Muscle of leg (tissue), 16 donors: Measurements from ENCODE around the gene NDUFA3. TPM values are rescaled to one million over a fixed set of nuclear protein-coding genes. Genes with fewer than 3 reads are reported as not detected.

ENCODE experiments used
- DNase-seq: peaks from one replicate; pipeline ENCODE4 v3.0.0; 2013
- H3K27ac ChIP-seq: one replicate; pipeline ENCODE4 v1.5.1; 2013; ENCODE audit warnings: mild to moderate bottlenecking, low read length, control low read depth
- H3K27me3 ChIP-seq: one replicate; pipeline ENCODE4 v1.6.1; 2013; ENCODE audit warnings: low read length; ENCODE audit not compliant: control insufficient read depth, insufficient read depth
- H3K36me3 ChIP-seq: one replicate; pipeline ENCODE4 v1.6.1; 2013; ENCODE audit warnings: low read length; ENCODE audit not compliant: control insufficient read depth, insufficient read depth
- H3K4me1 ChIP-seq: one replicate; pipeline ENCODE4 v1.6.1; 2013; ENCODE audit warnings: low read length; ENCODE audit not compliant: control insufficient read depth, insufficient read depth
- H3K4me3 ChIP-seq: one replicate; pipeline ENCODE4 v1.5.1; 2013; ENCODE audit warnings: low read length, control low read depth
- H3K9me3 ChIP-seq: replicated peaks from 2 replicates; pipeline ENCODE4 v1.6.1; 2013; ENCODE audit warnings: low read depth, low read length; ENCODE audit not compliant: control insufficient read depth
- WGBS: methylation state at CpG from one replicate; pipeline ENCODE4 v1.1.5; 2013; ENCODE audit warnings: missing lambda C conversion rate; ENCODE audit not compliant: insufficient coverage; 5-methylcytosine and 5-hydroxymethylcytosine counted together
- long read RNA-seq, 11 donors: transcript quantifications; one replicate each; lab custom pipeline, GENCODE V29; 2026
- polyA plus RNA-seq, 8 donors: library from polyadenylated mRNA; unstranded; fragments of 120-200 nt; gene quantifications; one replicate each; pipeline versions ENCODE4 v1.2.1 to v1.2.3, GENCODE V29; 2013; ENCODE audit warnings: inconsistent platforms in 1 of 8, low replicate concordance in 1 of 8; ENCODE audit not compliant: insufficient read length in 8 of 8, insufficient read depth in 1 of 8
- total RNA-seq: library from RNA; stranded (reverse); fragments of 120-200 nt; gene quantifications from one replicate; pipeline ENCODE4 v1.2.4, GENCODE V29; 2013

The NDUFA3 gene
- total RNA-seq (167 TPM), polyA plus RNA-seq (100 to 1,000 TPM in 6 of 8 donors, 10 to 100 TPM in 2; 89.3 to 124 (median 105) TPM)
- long read RNA-seq, donor 1, transcript NDUFA3-214 (4 exons, 963 nt) = major isoform, 34 of 50 reads
- long read RNA-seq, donor 1, partial matches to known transcripts = 5 of 50 reads
- long read RNA-seq, donor 1, other reads (novel, unspliced or antisense) = 6 of 50 reads
- long read RNA-seq, donor 2, transcript NDUFA3-214 (4 exons, 963 nt) = major isoform, 14 of 16 reads
- long read RNA-seq, donor 2, partial matches to known transcripts = 0 of 16 reads
- long read RNA-seq, donor 2, other reads (novel, unspliced or antisense) = 0 of 16 reads
- long read RNA-seq, donor 3, transcript NDUFA3-214 (4 exons, 963 nt) = major isoform, 52 of 99 reads
- long read RNA-seq, donor 3, transcript NDUFA3-213 (3 exons, 541 nt) = minor isoform, 12 of 99 reads
- long read RNA-seq, donor 3, partial matches to known transcripts = 32 of 99 reads
- long read RNA-seq, donor 3, other reads (novel, unspliced or antisense) = 0 of 99 reads
- long read RNA-seq, donor 4, transcript NDUFA3-214 (4 exons, 963 nt) = major isoform, 69 of 85 reads
- long read RNA-seq, donor 4, transcript NDUFA3-213 (3 exons, 541 nt) = minor isoform, 14 of 85 reads
- long read RNA-seq, donor 4, partial matches to known transcripts = 0 of 85 reads
- long read RNA-seq, donor 4, other reads (novel, unspliced or antisense) = 0 of 85 reads
- long read RNA-seq, donor 5, transcript NDUFA3-214 (4 exons, 963 nt) = major isoform, 138 of 176 reads
- long read RNA-seq, donor 5, transcript NDUFA3-213 (3 exons, 541 nt) = minor isoform, 26 of 176 reads
- long read RNA-seq, donor 5, partial matches to known transcripts = 6 of 176 reads
- long read RNA-seq, donor 5, other reads (novel, unspliced or antisense) = 0 of 176 reads
- long read RNA-seq, donor 6, transcript NDUFA3-214 (4 exons, 963 nt) = major isoform, 154 of 212 reads
- long read RNA-seq, donor 6, transcript NDUFA3-213 (3 exons, 541 nt) = minor isoform, 35 of 212 reads
- long read RNA-seq, donor 6, transcript NDUFA3-202 (5 exons, 435 nt) = minor isoform, 6 of 212 reads
- long read RNA-seq, donor 6, partial matches to known transcripts = 7 of 212 reads
- long read RNA-seq, donor 6, other reads (novel, unspliced or antisense) = 5 of 212 reads
- long read RNA-seq, donor 7, transcript NDUFA3-213 (3 exons, 541 nt) = minor isoform, 27 of 164 reads
- long read RNA-seq, donor 7, transcript NDUFA3-214 (4 exons, 963 nt) = major isoform, 118 of 164 reads
- long read RNA-seq, donor 7, partial matches to known transcripts = 12 of 164 reads
- long read RNA-seq, donor 7, other reads (novel, unspliced or antisense) = 0 of 164 reads
- long read RNA-seq, donor 8, transcript NDUFA3-214 (4 exons, 963 nt) = major isoform, 82 of 125 reads
- long read RNA-seq, donor 8, transcript NDUFA3-213 (3 exons, 541 nt) = minor isoform, 13 of 125 reads
- long read RNA-seq, donor 8, partial matches to known transcripts = 24 of 125 reads
- long read RNA-seq, donor 8, other reads (novel, unspliced or antisense) = 6 of 125 reads
- long read RNA-seq, donor 9, transcript NDUFA3-213 (3 exons, 541 nt) = minor isoform, 17 of 122 reads
- long read RNA-seq, donor 9, transcript NDUFA3-214 (4 exons, 963 nt) = major isoform, 91 of 122 reads
- long read RNA-seq, donor 9, partial matches to known transcripts = 6 of 122 reads
- long read RNA-seq, donor 9, other reads (novel, unspliced or antisense) = 0 of 122 reads
- long read RNA-seq, donor 10, transcript NDUFA3-202 (5 exons, 435 nt) = minor isoform, 7 of 181 reads
- long read RNA-seq, donor 10, transcript NDUFA3-214 (4 exons, 963 nt) = major isoform, 125 of 181 reads
- long read RNA-seq, donor 10, transcript NDUFA3-213 (3 exons, 541 nt) = minor isoform, 35 of 181 reads
- long read RNA-seq, donor 10, partial matches to known transcripts = 13 of 181 reads
- long read RNA-seq, donor 10, other reads (novel, unspliced or antisense) = 0 of 181 reads
- long read RNA-seq, donor 11, transcript NDUFA3-214 (4 exons, 963 nt) = major isoform, 106 of 133 reads
- long read RNA-seq, donor 11, transcript NDUFA3-213 (3 exons, 541 nt) = minor isoform, 22 of 133 reads
- long read RNA-seq, donor 11, partial matches to known transcripts = 0 of 133 reads
- long read RNA-seq, donor 11, other reads (novel, unspliced or antisense) = 0 of 133 reads

- H3K4me1 ChIP-seq = peaks cover 7% of the 10 kb centered on the region
- DNase-seq = peak; percentile 100
- H3K27me3 ChIP-seq = no peaks in the 10 kb centered on the region
- H3K36me3 ChIP-seq = peaks cover 27% of the 10 kb centered on the region
- under 1% methylated on average over 49 of the region's 54 CpGs for WGBS
- no peaks in the 10 kb centered on the region for H3K9me3 ChIP-seq
- H3K27ac ChIP-seq = no peak within 1 kb of the TSS
- H3K4me3 ChIP-seq = peak within 1 kb of the TSS; percentile 89
These were observed at the start of gene NDUFA3 for GRCh38 chr19:54102421-54103169. Gene NDUFA3, plus strand, starts transcription at chr19:54102855. Its CDS starts 24 bp downstream, at chr19:54102879.

- H3K27ac ChIP-seq = no peak overlapping the region
- no peaks in the 10 kb centered on the region for H3K36me3 ChIP-seq
- no peaks in the 10 kb centered on the region for H3K4me1 ChIP-seq
- DNase-seq = peak; percentile 1
- H3K9me3 ChIP-seq = no peaks in the 10 kb centered on the region
- H3K27me3 ChIP-seq = no peaks in the 10 kb centered on the region
- WGBS = 67% methylated on average over 9 of the region's 9 CpGs
- H3K4me3 ChIP-seq = no peak overlapping the region
These were observed 40.0 kb upstream of the NDUFA3 start for GRCh38 chr19:54062643-54063042.

- DNase-seq = no peak
- Histone ChIP-seq H3K27me3 (no peaks in the 10 kb centered on the region), H3K27ac (no peak within 1 kb of the TSS), H3K36me3 (no peaks in the 10 kb centered on the region), H3K4me3 (no peak within 1 kb of the TSS), H3K4me1 (no peaks in the 10 kb centered on the region), H3K9me3 (no peaks in the 10 kb centered on the region)
- 62% methylated on average over 23 of the region's 34 CpGs for WGBS
These were observed 39.1 kb upstream of the NDUFA3 start, which contains the start of gene VSTM1 for GRCh38 chr19:54063350-54064116. Gene VSTM1, minus strand, starts transcription at chr19:54063897. Its CDS starts 120 bp downstream, at chr19:54063777.

- WGBS = 61% methylated on average over 5 of the region's 5 CpGs
These were observed 33.2 kb upstream of the NDUFA3 start for GRCh38 chr19:54069470-54069869.

GRCh38 chr19:54073829-54074228 lies 28.8 kb upstream of the NDUFA3 start:
- WGBS = 86% methylated on average over 7 of the region's 10 CpGs
- H3K4me3 ChIP-seq = no peak overlapping the region
- DNase-seq = no peak

More at GRCh38 chr19:54069470-54069869, 33.2 kb upstream of the NDUFA3 start:
- H3K36me3 ChIP-seq = no peaks in the 10 kb centered on the region
- no peak for DNase-seq
- H3K27ac ChIP-seq = no peak overlapping the region
- H3K4me3 ChIP-seq = no peak overlapping the region
- no peaks in the 10 kb centered on the region for H3K4me1 ChIP-seq
- H3K27me3 ChIP-seq = no peaks in the 10 kb centered on the region
- H3K9me3 ChIP-seq = peaks cover 2% of the 10 kb centered on the region

GRCh38 chr19:54074851-54075250 lies 27.8 kb upstream of the NDUFA3 start:
- Histone ChIP-seq H3K9me3 (peaks cover under 1% of the 10 kb centered on the region), H3K4me1 (no peaks in the 10 kb centered on the region), H3K4me3 (no peak overlapping the region), H3K36me3 (no peaks in the 10 kb centered on the region), H3K27me3 (no peaks in the 10 kb centered on the region), H3K27ac (no peak overlapping the region)
- 73% methylated on average over 7 of the region's 9 CpGs for WGBS
- no peak for DNase-seq

More at GRCh38 chr19:54073829-54074228, 28.8 kb upstream of the NDUFA3 start:
- no peaks in the 10 kb centered on the region for H3K36me3 ChIP-seq
- H3K27me3 ChIP-seq = no peaks in the 10 kb centered on the region
- H3K4me1 ChIP-seq = no peaks in the 10 kb centered on the region
- peaks cover 2% of the 10 kb centered on the region for H3K9me3 ChIP-seq
- H3K27ac ChIP-seq = no peak overlapping the region

GRCh38 chr19:54077334-54077733 lies 25.3 kb upstream of the NDUFA3 start:
- WGBS = no CpG with 5 or more reads among the region's 5 CpGs
- H3K9me3 ChIP-seq = peaks cover 8% of the 10 kb centered on the region
- peak; percentile 25 for DNase-seq
- no peak overlapping the region for H3K4me3 ChIP-seq
- no peaks in the 10 kb centered on the region for H3K4me1 ChIP-seq
- no peaks in the 10 kb centered on the region for H3K27me3 ChIP-seq
- no peak overlapping the region for H3K27ac ChIP-seq
- no peaks in the 10 kb centered on the region for H3K36me3 ChIP-seq
